ENCODE results near the gene SPNS3.
A peak's percentile ranks its signal among the peaks of the same experiment; 100 is the strongest.

The SPNS3 gene

GRCh38 chr17:4433515-4434031 is at the start of gene SPNS3:
SPNS3 (plus strand) TSS chr17:4433940; CDS start chr17:4433968, 28 bp downstream.
- DNase-seq (ENCODE audit: insufficient read length, low spot score) (no peak), FAIRE-seq (no peak)

GRCh38 chr17:4386406-4386805 is 47.3 kb upstream of the SPNS3 start:
- FAIRE-seq, result no peak

DNA sequence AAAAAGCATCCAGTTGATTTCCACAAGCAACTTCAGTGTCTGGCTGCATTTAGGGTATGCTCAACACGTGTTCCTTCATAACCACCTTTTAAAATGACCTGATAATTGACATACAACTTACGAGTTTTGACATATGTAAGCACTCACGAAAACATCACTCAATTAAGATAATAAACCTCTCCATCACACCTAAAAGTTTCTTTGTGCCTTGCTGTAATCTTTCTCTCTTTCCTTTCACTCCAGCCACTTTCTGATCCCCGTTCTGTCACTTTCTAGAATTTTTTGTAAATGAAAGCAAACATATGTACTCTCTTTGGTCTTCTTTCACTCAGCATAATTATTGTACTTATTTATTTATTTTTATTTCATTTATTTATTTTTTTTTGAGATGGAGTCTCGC is 46.6 kb upstream of the SPNS3 start:
- FAIRE-seq, result no peak
- no peak for DNase-seq (ENCODE audit: insufficient read length, low spot score)

More at GRCh38 chr17:4386406-4386805, 47.3 kb upstream of the SPNS3 start:
- no peak for DNase-seq (ENCODE audit: insufficient read length, low spot score)

- DNase-seq (ENCODE audit: insufficient read length, low spot score) (no peak), FAIRE-seq (no peak)
Observed at GRCh38 chr17:4389079-4389478, 44.7 kb upstream of the SPNS3 start.

GRCh38 chr17:4393806-4394205 is 39.9 kb upstream of the SPNS3 start:
- no peak for FAIRE-seq

DNA sequence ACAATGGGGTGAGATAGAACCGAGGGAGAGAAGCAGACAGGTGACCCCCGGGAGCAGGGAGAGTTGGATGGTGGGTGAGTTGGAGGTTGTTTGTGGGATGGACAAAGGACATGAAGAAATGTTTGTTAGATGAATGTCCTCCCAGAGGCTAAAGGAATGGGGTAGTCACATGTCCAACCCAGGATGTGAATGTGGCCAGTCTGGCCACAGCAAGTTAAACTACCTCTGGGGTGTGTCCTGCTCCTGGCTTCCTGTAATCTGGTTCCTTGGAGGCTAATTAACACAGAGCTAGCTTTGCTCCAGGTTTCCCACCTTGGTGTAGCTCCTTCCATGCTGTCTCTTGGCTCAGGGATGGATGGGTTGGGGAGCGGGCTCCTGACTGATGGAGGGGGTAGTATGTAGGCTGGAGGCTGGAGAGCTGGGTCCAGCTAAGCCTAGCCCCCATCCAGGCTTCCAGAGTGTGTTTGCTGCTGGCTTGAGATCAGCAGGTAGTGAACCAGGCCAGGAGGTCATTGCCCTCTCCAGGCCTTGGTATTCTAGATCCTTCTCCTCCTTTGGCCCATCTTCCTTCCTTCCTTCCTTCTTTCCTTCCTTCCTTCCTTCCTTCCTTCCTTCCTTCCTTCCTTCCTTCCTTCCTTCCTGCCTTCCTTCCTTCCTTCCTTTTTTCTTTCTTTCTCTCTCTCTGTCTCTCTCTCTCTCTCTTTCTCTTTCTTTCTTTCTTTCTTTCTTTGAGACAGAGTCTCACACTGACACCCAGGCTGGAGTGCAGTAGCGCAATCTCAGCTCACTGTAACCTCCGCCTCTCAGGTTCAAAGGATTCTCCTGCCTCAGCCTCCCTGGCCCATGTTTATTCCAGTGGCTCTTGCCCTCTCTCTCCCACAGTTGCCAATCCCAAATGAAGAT is 39.3 kb upstream of the SPNS3 start:
- DNase-seq (ENCODE audit: insufficient read length, low spot score) (no peak), FAIRE-seq (peak; percentile 98)

More at GRCh38 chr17:4393806-4394205, 39.9 kb upstream of the SPNS3 start:
- DNase-seq (ENCODE audit: insufficient read length, low spot score), result no peak

GRCh38 chr17:4395111-4395478 is 38.6 kb upstream of the SPNS3 start:
- no peak for DNase-seq (ENCODE audit: insufficient read length, low spot score)

DNA sequence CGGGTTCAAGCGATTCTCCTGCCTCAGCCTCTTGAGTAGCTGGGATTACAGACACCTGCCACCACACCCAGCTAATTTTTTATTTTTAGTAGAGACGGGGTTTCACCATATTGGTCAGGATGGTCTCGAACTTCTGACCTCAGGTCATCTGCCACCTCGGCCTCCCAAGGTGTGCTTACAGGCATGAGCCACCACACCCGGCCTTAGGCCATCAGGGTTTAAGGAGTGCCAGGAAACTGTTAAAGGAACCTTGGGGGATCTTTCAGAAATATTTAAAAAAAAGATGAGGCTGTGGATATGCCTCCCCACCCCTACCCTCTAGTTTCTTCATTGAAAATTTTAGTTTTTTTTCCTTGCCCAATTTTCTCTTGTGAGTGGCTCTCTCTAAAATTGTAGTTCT is 35.9 kb upstream of the SPNS3 start:
- FAIRE-seq, result peak; percentile 11
- DNase-seq (ENCODE audit: insufficient read length, low spot score), result no peak

More at GRCh38 chr17:4395111-4395478, 38.6 kb upstream of the SPNS3 start:
- peak; percentile 11 for FAIRE-seq

GRCh38 chr17:4405038-4405669 is 28.6 kb upstream of the SPNS3 start:
- no peak for DNase-seq (ENCODE audit: insufficient read length, low spot score)
- FAIRE-seq, result peak; percentile 47

- FAIRE-seq (no peak), DNase-seq (ENCODE audit: insufficient read length, low spot score) (no peak)
Observed at GRCh38 chr17:4405699-4406098, 28.0 kb upstream of the SPNS3 start.

GRCh38 chr17:4406386-4406785 is 27.4 kb upstream of the SPNS3 start:
- FAIRE-seq (no peak), DNase-seq (ENCODE audit: insufficient read length, low spot score) (no peak)

- no peak for FAIRE-seq
- DNase-seq (ENCODE audit: insufficient read length, low spot score), result no peak
Observed at GRCh38 chr17:4407216-4407615, 26.5 kb upstream of the SPNS3 start.

DNA sequence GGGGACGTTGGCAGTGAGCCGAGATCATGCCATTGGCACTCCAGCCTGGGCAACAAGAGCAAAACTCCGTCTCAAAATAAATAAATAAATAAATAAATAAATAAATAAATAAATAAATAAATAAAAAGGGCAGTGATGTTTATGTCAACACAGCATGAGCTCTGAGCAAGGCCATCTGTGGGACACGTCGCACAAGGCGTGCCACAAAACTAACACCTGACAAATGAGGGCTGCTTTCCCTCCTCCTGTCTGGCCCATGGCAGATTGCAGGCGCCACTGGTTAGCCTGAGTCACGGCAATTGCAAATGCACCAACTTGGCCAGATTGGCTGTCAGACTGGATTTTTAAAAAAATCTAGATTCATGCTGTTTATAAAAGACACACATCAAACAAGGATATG is 25.9 kb upstream of the SPNS3 start:
- DNase-seq (ENCODE audit: insufficient read length, low spot score), result no peak
- no peak for FAIRE-seq

- FAIRE-seq (no peak), DNase-seq (ENCODE audit: insufficient read length, low spot score) (no peak)
Observed at GRCh38 chr17:4409659-4410058, 24.1 kb upstream of the SPNS3 start.

DNA sequence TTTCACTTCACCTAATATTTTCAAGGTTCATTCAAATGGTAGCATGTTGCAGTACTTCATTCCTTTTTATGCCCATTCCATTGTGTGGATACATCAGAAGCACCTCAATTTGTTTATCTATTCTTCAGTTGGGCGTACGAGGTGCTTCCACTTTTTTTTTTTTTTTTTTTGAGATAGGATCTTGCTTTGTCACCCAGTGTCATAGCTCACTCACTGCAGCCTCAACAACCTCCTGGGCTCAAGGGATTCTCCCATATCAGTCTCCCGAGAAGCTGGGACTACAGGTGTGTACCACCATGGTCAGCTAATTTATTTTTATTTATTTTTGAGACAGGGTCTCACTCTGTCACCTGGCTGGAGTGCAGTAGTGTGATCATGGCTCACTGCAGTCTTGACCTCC is 22.5 kb upstream of the SPNS3 start:
- FAIRE-seq (no peak), DNase-seq (ENCODE audit: insufficient read length, low spot score) (no peak)

DNA sequence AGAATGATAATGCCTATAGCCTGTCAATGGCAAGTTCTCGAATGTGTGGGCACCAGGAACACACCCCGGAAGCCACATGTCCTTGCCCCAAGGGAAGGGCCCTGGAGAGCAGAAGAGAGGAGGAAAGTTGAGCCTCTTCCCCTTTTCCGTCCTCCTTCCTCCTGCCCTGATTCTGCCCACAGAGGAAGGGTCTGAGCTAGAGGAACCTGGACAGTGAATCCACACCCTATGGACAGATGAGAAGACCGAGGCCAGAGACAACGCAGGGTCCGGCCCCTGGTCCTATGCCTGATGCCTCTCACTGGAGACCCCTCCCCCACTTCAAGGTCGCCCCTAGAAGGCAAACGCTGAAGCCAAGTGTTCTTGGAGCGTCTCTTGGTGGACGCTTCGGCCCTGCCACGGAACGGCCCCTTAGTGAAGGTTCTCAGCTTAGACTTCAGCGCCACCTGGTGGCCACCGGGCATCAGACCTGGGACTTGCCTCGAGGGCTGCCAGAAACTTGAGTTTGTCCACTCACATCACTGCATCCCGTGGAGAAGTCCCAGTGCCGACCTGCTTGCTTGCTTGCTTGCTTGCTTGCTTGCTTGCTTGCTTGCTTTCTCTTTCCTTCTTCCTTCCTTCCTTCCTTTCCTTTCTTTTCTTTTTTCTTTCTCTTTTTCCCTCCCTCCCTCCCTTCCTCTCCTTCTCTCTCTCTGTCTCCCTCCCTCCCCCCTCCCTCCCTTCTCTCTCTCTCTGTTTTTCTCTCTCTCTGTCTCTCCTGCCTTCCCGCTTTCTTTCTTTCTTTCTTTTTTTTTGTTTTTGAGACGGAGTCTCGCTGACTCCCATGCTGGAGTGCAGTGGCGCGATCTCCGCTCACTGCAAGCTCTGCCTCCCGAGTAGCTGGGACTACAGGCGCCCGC is 20.6 kb upstream of the SPNS3 start:
- FAIRE-seq, result peak; percentile 99
- DNase-seq (ENCODE audit: insufficient read length, low spot score), result peak; percentile 86

DNA sequence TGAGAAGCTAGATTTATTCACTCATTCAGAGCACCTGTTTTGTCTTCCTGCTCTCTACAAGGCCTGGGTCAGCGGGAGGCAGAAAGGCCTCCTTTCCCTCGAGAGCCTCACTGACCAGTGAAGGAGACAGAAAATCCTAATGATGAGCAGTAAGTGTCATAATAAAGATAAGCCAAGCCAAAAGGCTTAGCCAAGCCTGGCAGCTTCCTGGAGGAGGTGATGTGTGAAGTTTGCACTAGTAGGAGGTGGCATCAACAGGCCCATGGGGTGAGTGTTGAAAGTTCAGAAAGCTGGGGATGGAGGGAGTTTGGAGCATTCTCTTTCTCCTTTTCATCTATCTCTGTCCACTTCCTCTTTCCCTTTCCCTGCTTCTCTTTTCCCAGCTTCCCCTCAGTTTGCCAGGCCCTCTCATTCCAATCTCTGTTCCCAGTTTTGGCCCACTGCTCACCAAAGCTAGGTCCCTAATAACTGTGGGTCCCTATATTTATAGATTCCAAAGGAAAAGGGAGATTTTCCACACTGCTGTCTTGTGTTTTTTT is 16.5 kb upstream of the SPNS3 start:
- DNase-seq (ENCODE audit: insufficient read length, low spot score), result no peak

GRCh38 chr17:4420692-4421131 is 13.0 kb upstream of the SPNS3 start:
- FAIRE-seq, result peak; percentile 99
- DNase-seq (ENCODE audit: insufficient read length, low spot score), result peak; percentile 72

More for the DNA sequence above, 16.5 kb upstream of the SPNS3 start:
- FAIRE-seq, result no peak

DNA sequence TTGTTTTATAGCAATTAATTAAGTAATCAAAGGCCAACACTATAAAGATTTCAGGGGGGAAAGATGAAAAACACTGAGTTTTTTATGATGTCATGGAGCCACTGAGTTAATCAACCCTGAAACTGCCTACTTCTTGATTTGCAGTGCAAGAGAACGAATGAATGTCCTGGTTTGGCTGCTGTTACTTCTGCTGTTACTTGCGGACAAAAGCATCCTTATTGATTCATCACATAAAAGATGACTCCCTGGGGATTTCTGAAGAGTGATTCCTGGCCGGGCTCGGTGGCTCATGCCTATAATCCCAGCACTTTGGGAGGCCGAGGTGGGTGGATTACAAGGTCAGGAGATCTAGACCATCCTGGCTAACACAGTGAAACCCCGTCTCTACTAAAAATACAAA is 10.9 kb upstream of the SPNS3 start:
- no peak for FAIRE-seq
- no peak for DNase-seq (ENCODE audit: insufficient read length, low spot score)

DNA sequence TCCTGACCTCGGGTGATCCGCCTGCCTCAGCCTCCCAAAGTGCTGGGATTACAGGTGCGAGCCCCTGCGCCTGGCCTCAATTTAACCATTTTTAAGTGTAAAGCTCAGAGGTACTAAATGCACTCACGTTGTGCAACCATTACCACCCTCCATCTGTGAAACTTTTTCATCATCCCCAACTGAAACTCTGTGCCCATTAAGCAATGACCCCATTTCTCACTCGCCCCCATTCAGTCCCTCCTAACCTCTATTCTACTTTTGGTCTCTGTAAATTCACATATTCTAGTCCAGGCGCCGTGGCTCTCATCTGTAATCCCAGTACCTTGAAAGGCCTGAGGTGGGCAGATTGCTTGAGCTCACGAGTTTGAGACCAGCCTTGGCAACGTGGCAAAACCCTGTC is 8.3 kb upstream of the SPNS3 start:
- no peak for DNase-seq (ENCODE audit: insufficient read length, low spot score)
- no peak for FAIRE-seq
